Measurements from ENCODE around the gene USP3. TPM values are rescaled to one million over a fixed set of nuclear protein-coding genes. Genes with fewer than 3 reads are reported as not detected.

USP3 gene
- total and polyA plus RNA-seq, 9 of the 15 experiments (the other 6 are each of a cell fraction or from before 2014, with no cell fraction given): 17.3 to 54.3 (median 34.8) TPM

GRCh38 chr15:63502843-63503738, 1.3 kb upstream of the USP3 start (continued):
- TF ChIP-seq SIN3A (IDR thresholded peaks at IDR 0.05; ENCODE audit: borderline replicate concordance in 2 of 2, control insufficient read depth in 1 of 2, low read depth in 2 of 2, low read length in 2 of 2) (0 out of 4 replicates have a peak, but pooled peaks of 1 of the 2 experiments have one; percentile 15), POLR2A (conservative IDR thresholded peaks at IDR 0.05) (no peak; the same call in 1 of the 2 replicates), ZNF518B (CRISPR knock-in tag; IDR thresholded peaks at IDR 0.05) (no peak), BRD4 (IDR thresholded peaks at IDR 0.05) (0 out of 2 replicates have a peak, but pooled peaks have one; percentile 96), CBX2 (IDR thresholded peaks at IDR 0.05; ENCODE audit: insufficient read depth, low read length, poor library complexity, severe bottlenecking) (no peak), TAF9B (IDR thresholded peaks at IDR 0.05; ENCODE audit: partially characterized antibody) (peak; percentile 44), POLR2AphosphoS5 (IDR thresholded peaks at IDR 0.05; ENCODE audit: control insufficient read depth, insufficient read depth, low read depth, low read length) (no peak), TSHZ1 (CRISPR knock-in tag; IDR thresholded peaks at IDR 0.05) (no peak), NR2C2 (CRISPR knock-in tag; IDR thresholded peaks at IDR 0.05) (no peak), NR2C2 (tag; IDR thresholded peaks at IDR 0.05) (peak; percentile 84), MEF2A (IDR thresholded peaks at IDR 0.05; ENCODE audit: control insufficient read depth, low read depth, low read length) (0 out of 2 replicates have a peak, but pooled peaks have one; percentile 13), GTF2E2 (tag; IDR thresholded peaks at IDR 0.05) (no peak), WHSC1 (IDR thresholded peaks at IDR 0.05; ENCODE audit: low read length) (no peak), SMARCB1 (IDR thresholded peaks at IDR 0.05; ENCODE audit: insufficient read length, low read depth) (no peak), PPARD (CRISPR knock-in tag; IDR thresholded peaks at IDR 0.05) (no peak), SNIP1 (IDR thresholded peaks at IDR 0.05; ENCODE audit: low read depth) (no peak)

Data from K562 (cell line).